ENCODE results near the gene SYT17.

SYT17 gene

DNA sequence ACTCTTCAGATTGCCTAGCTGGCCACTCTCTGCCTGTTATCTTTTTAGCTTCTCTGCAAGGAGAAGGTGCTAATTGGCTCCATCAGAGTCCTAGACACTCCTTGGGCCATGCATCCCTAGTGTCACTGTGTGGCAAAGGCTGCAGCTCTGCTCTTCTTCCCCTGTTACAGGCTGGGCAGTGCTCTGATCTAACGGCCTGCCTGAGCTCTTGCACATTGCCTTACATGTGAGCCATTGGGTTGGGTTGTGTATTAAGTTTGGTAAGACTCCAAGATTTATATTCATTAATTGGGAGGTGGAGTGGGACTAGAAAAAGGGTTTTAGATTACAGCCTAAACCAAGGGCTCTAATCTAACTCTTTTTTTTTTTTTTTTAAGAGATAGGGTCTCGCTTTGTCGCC lies 23.0 kb upstream of the SYT17 start:
- Histone ChIP-seq H3K4ac (ENCODE audit: low read length) (no peak overlapping the region), H2BK12ac (ENCODE audit: low read length) (no peak overlapping the region), H2AFZ (ENCODE audit: low read length) (no peak overlapping the region), H3K9me3 (replicated peaks in 1 of 2; ENCODE audit: control insufficient read depth in 2 of 2, insufficient read depth in 1 of 2, low read depth in 1 of 2, low read length in 2 of 2) (peaks cover 0 to 3% of the 10 kb centered on the region in 2 donors), H3K4me1 (ENCODE audit: control insufficient read depth in 2 of 2, insufficient read depth in 1 of 2, low read depth in 1 of 2, low read length in 2 of 2) (no peaks in the 10 kb centered on the region), H2AK5ac (ENCODE audit: low read depth, low read length) (no peak overlapping the region), H3K4me2 (ENCODE audit: insufficient read depth, low read length, poor library complexity, severe bottlenecking) (no peak overlapping the region), H3K79me1 (ENCODE audit: low read depth, low read length) (no peaks in the 10 kb centered on the region), H3K36me3 (replicated peaks in 1 of 2; ENCODE audit: control insufficient read depth in 2 of 2, insufficient read depth in 2 of 2, low read length in 2 of 2) (no peaks in the 10 kb centered on the region), H3K4me3 (ENCODE audit: low read length in 2 of 2) (no peak overlapping the region), H4K8ac (ENCODE audit: low read depth, low read length) (no peak overlapping the region), H3K27me3 (ENCODE audit: control insufficient read depth in 3 of 3, insufficient read depth in 3 of 3, low read depth in 1 of 3, low read length in 3 of 3) (peaks cover 0 to 12% (median 0%) of the 10 kb centered on the region in 3 experiments), H2BK120ac (ENCODE audit: low read depth, low read length) (no peak overlapping the region), H4K91ac (ENCODE audit: low read depth, low read length, poor library complexity) (no peak overlapping the region), H3K14ac (ENCODE audit: low read length) (no peak overlapping the region), H3K27ac (replicated peaks; ENCODE audit: low read length) (no peak overlapping the region), H2BK5ac (ENCODE audit: low read length) (no peak overlapping the region), H3K18ac (ENCODE audit: low read length) (no peak overlapping the region), H3K23ac (ENCODE audit: low read depth, low read length, poor library complexity) (no peak overlapping the region), H2BK15ac (ENCODE audit: low read length) (no peak overlapping the region), H3K9ac (ENCODE audit: low read depth, low read length, poor library complexity) (no peak overlapping the region)
- no CpG with 5 or more reads among the region's 3 CpGs for WGBS, 2 donors (ENCODE audit: extremely low coverage in 2 of 2, insufficient read length in 2 of 2, insufficient replicate concordance in 1 of 2)
- DNase-seq (ENCODE audit: low spot score): no peak

DNA sequence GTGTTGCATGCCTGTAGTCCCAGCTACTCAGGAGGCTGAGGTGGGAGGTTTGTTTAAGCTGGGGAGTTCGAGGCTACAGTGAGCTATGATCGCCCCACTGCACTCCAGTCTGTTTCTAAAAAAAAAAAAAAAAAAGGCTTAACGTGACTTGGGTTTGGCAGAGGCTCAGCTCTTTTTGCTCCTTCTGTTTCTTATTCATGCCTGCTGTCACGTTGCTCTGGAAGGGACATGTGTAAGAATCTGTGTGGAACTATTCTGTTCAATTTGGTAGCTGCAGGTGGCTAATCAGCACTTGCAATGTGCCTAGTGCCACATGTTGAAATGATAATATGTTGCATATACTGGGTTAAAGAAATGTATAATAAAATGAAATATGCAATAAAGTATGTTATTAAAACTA lies 20.9 kb upstream of the SYT17 start:
- H2BK15ac ChIP-seq (ENCODE audit: low read length): no peak overlapping the region
- H3K36me3 ChIP-seq (replicated peaks in 1 of 2; ENCODE audit: control insufficient read depth in 2 of 2, insufficient read depth in 2 of 2, low read length in 2 of 2): no peaks in the 10 kb centered on the region
- no peak overlapping the region for H3K27ac ChIP-seq (replicated peaks; ENCODE audit: low read length)
- no peak overlapping the region for H3K4ac ChIP-seq (ENCODE audit: low read length)
- H3K18ac ChIP-seq (ENCODE audit: low read length): no peak overlapping the region
- H2AK5ac ChIP-seq (ENCODE audit: low read depth, low read length): no peak overlapping the region
- H4K91ac ChIP-seq (ENCODE audit: low read depth, low read length, poor library complexity): no peak overlapping the region
- no peak overlapping the region for H4K8ac ChIP-seq (ENCODE audit: low read depth, low read length)
- no peak overlapping the region for H3K9ac ChIP-seq (ENCODE audit: low read depth, low read length, poor library complexity)
- no peak for DNase-seq (ENCODE audit: low spot score)
- H3K14ac ChIP-seq (ENCODE audit: low read length): no peak overlapping the region
- no peak overlapping the region for H2AFZ ChIP-seq (ENCODE audit: low read length)
- H3K4me1 ChIP-seq (ENCODE audit: control insufficient read depth in 2 of 2, insufficient read depth in 1 of 2, low read depth in 1 of 2, low read length in 2 of 2): no peaks in the 10 kb centered on the region
- no CpG with 5 or more reads among the region's 4 CpGs for WGBS, 2 donors (ENCODE audit: extremely low coverage in 2 of 2, insufficient read length in 2 of 2, insufficient replicate concordance in 1 of 2)
- no peak overlapping the region for H3K23ac ChIP-seq (ENCODE audit: low read depth, low read length, poor library complexity)
- no peak overlapping the region for H2BK120ac ChIP-seq (ENCODE audit: low read depth, low read length)
- no peaks in the 10 kb centered on the region for H3K79me1 ChIP-seq (ENCODE audit: low read depth, low read length)
- no peak overlapping the region for H2BK5ac ChIP-seq (ENCODE audit: low read length)
- no peak overlapping the region for H3K4me2 ChIP-seq (ENCODE audit: insufficient read depth, low read length, poor library complexity, severe bottlenecking)
- no peak overlapping the region for H2BK12ac ChIP-seq (ENCODE audit: low read length)
- peaks cover 0 to 12% (median 0%) of the 10 kb centered on the region in 3 experiments for H3K27me3 ChIP-seq (ENCODE audit: control insufficient read depth in 3 of 3, insufficient read depth in 3 of 3, low read depth in 1 of 3, low read length in 3 of 3)
- H3K9me3 ChIP-seq (replicated peaks in 1 of 2; ENCODE audit: control insufficient read depth in 2 of 2, insufficient read depth in 1 of 2, low read depth in 1 of 2, low read length in 2 of 2): peaks cover 0 to 3% of the 10 kb centered on the region in 2 donors
- no peak overlapping the region for H3K4me3 ChIP-seq (ENCODE audit: low read length in 2 of 2)

DNA sequence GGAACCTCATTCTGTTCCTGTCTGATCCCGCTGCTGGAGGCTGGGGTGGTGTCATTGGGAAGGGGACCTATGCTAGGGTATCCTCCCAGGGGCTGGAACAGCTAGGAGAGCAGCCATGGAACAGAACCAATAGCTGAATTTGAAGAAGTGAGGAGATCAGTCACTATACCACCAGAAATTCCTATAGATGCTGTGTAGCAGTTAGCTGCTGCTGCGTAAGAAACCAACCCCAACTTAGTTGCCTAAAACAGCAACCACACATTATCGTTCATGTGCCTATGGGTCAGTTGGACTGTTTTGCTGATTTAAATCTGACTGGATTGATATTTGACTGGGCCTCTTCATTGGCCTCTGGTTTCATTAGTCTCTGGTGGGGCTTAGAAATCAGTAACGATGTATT lies 20.4 kb upstream of the SYT17 start:
- H3K9me3 ChIP-seq (replicated peaks in 1 of 2; ENCODE audit: control insufficient read depth in 2 of 2, insufficient read depth in 1 of 2, low read depth in 1 of 2, low read length in 2 of 2): peaks cover 0 to 3% of the 10 kb centered on the region in 2 donors
- H2BK120ac ChIP-seq (ENCODE audit: low read depth, low read length): no peak overlapping the region
- no peak overlapping the region for H2BK5ac ChIP-seq (ENCODE audit: low read length)
- H3K79me1 ChIP-seq (ENCODE audit: low read depth, low read length): no peaks in the 10 kb centered on the region
- H3K4me1 ChIP-seq (ENCODE audit: control insufficient read depth in 2 of 2, insufficient read depth in 1 of 2, low read depth in 1 of 2, low read length in 2 of 2): no peaks in the 10 kb centered on the region
- H3K36me3 ChIP-seq (replicated peaks in 1 of 2; ENCODE audit: control insufficient read depth in 2 of 2, insufficient read depth in 2 of 2, low read length in 2 of 2): no peaks in the 10 kb centered on the region
- no peak overlapping the region for H3K9ac ChIP-seq (ENCODE audit: low read depth, low read length, poor library complexity)
- no peak overlapping the region for H3K27ac ChIP-seq (replicated peaks; ENCODE audit: low read length)
- H4K8ac ChIP-seq (ENCODE audit: low read depth, low read length): no peak overlapping the region
- no peak overlapping the region for H3K23ac ChIP-seq (ENCODE audit: low read depth, low read length, poor library complexity)
- H2BK12ac ChIP-seq (ENCODE audit: low read length): no peak overlapping the region
- no peak overlapping the region for H3K14ac ChIP-seq (ENCODE audit: low read length)
- H2AFZ ChIP-seq (ENCODE audit: low read length): no peak overlapping the region
- DNase-seq (ENCODE audit: low spot score): no peak
- H3K4ac ChIP-seq (ENCODE audit: low read length): no peak overlapping the region
- H2AK5ac ChIP-seq (ENCODE audit: low read depth, low read length): no peak overlapping the region
- peaks cover 0 to 12% (median 0%) of the 10 kb centered on the region in 3 experiments for H3K27me3 ChIP-seq (ENCODE audit: control insufficient read depth in 3 of 3, insufficient read depth in 3 of 3, low read depth in 1 of 3, low read length in 3 of 3)
- H3K4me3 ChIP-seq (ENCODE audit: low read length in 2 of 2): no peak overlapping the region
- no peak overlapping the region for H4K91ac ChIP-seq (ENCODE audit: low read depth, low read length, poor library complexity)
- H2BK15ac ChIP-seq (ENCODE audit: low read length): no peak overlapping the region
- no peak overlapping the region for H3K4me2 ChIP-seq (ENCODE audit: insufficient read depth, low read length, poor library complexity, severe bottlenecking)
- H3K18ac ChIP-seq (ENCODE audit: low read length): no peak overlapping the region
- no CpG with 5 or more reads among the region's 4 CpGs for WGBS, 2 donors (ENCODE audit: extremely low coverage in 2 of 2, insufficient read length in 2 of 2, insufficient replicate concordance in 1 of 2)

DNA sequence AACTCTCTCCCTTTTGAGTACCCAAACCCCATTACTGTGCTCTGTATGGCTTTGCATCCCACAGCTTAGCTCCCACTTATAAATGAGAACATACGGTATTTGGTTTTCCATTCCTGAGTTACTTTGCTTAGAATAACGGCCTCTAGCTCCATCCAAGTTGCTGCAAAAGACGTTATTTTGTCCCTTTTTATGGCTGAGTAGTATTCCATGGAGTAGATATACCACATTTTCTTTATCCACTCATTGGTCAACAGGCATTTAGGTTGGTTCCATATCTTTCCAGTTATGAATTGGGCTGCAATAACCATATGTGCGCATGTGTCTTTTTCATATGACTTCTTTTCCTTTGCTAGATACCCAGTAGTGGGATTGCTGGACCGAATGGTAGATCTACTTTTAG lies 19.9 kb upstream of the SYT17 start:
- no peak overlapping the region for H3K27ac ChIP-seq (replicated peaks; ENCODE audit: low read length)
- no CpG with 5 or more reads among the region's 5 CpGs for WGBS, 2 donors (ENCODE audit: extremely low coverage in 2 of 2, insufficient read length in 2 of 2, insufficient replicate concordance in 1 of 2)
- H3K4me1 ChIP-seq (ENCODE audit: control insufficient read depth in 2 of 2, insufficient read depth in 1 of 2, low read depth in 1 of 2, low read length in 2 of 2): no peaks in the 10 kb centered on the region
- H3K4me3 ChIP-seq (ENCODE audit: low read length in 2 of 2): no peak overlapping the region
- no peak overlapping the region for H2BK15ac ChIP-seq (ENCODE audit: low read length)
- H2BK120ac ChIP-seq (ENCODE audit: low read depth, low read length): no peak overlapping the region
- no peak overlapping the region for H3K4me2 ChIP-seq (ENCODE audit: insufficient read depth, low read length, poor library complexity, severe bottlenecking)
- H3K18ac ChIP-seq (ENCODE audit: low read length): no peak overlapping the region
- no peaks in the 10 kb centered on the region for H3K36me3 ChIP-seq (replicated peaks in 1 of 2; ENCODE audit: control insufficient read depth in 2 of 2, insufficient read depth in 2 of 2, low read length in 2 of 2)
- H3K9me3 ChIP-seq (replicated peaks in 1 of 2; ENCODE audit: control insufficient read depth in 2 of 2, insufficient read depth in 1 of 2, low read depth in 1 of 2, low read length in 2 of 2): peaks cover 0 to 3% of the 10 kb centered on the region in 2 donors
- H2BK5ac ChIP-seq (ENCODE audit: low read length): no peak overlapping the region
- no peaks in the 10 kb centered on the region for H3K79me1 ChIP-seq (ENCODE audit: low read depth, low read length)
- no peak overlapping the region for H4K91ac ChIP-seq (ENCODE audit: low read depth, low read length, poor library complexity)
- H2AFZ ChIP-seq (ENCODE audit: low read length): no peak overlapping the region
- H4K8ac ChIP-seq (ENCODE audit: low read depth, low read length): no peak overlapping the region
- H3K27me3 ChIP-seq (ENCODE audit: control insufficient read depth in 3 of 3, insufficient read depth in 3 of 3, low read depth in 1 of 3, low read length in 3 of 3): peaks cover 0 to 13% (median 0%) of the 10 kb centered on the region in 3 experiments
- no peak overlapping the region for H2AK5ac ChIP-seq (ENCODE audit: low read depth, low read length)
- H3K14ac ChIP-seq (ENCODE audit: low read length): no peak overlapping the region
- H3K23ac ChIP-seq (ENCODE audit: low read depth, low read length, poor library complexity): no peak overlapping the region
- no peak overlapping the region for H3K9ac ChIP-seq (ENCODE audit: low read depth, low read length, poor library complexity)
- no peak for DNase-seq (ENCODE audit: low spot score)
- H3K4ac ChIP-seq (ENCODE audit: low read length): no peak overlapping the region
- H2BK12ac ChIP-seq (ENCODE audit: low read length): no peak overlapping the region
